ENCODE measurements around the gene DMRT2.

DMRT2 gene

GRCh38 chr9:1024112-1024511 lies 26.0 kb upstream of the DMRT2 start:
- TF ChIP-seq CTCF (IDR thresholded peaks at IDR 0.05; ENCODE audit: insufficient read depth, low read length, poor library complexity, severe bottlenecking): no peak
- H3K27me3 ChIP-seq (replicated peaks; ENCODE audit: control insufficient read depth, insufficient read depth, low read length): peaks cover 1% of the 10 kb centered on the region
- H3K4me3 ChIP-seq (replicated peaks; ENCODE audit: low read depth, low read length): no peak overlapping the region
- H3K36me3 ChIP-seq (ENCODE audit: control insufficient read depth, insufficient read depth, low read length): no peaks in the 10 kb centered on the region
- DNase-seq (ENCODE audit: extremely low read depth, insufficient read length): no peak

- peaks cover 1% of the 10 kb centered on the region for H3K27me3 ChIP-seq (replicated peaks; ENCODE audit: control insufficient read depth, insufficient read depth, low read length)
- no peaks in the 10 kb centered on the region for H3K36me3 ChIP-seq (ENCODE audit: control insufficient read depth, insufficient read depth, low read length)
- TF ChIP-seq CTCF (IDR thresholded peaks at IDR 0.05; ENCODE audit: insufficient read depth, low read length, poor library complexity, severe bottlenecking): no peak
- no peak for DNase-seq (ENCODE audit: extremely low read depth, insufficient read length)
- H3K4me3 ChIP-seq (replicated peaks; ENCODE audit: low read depth, low read length): no peak overlapping the region
Measured at GRCh38 chr9:1025131-1025530, 25.0 kb upstream of the DMRT2 start.

- no peak for DNase-seq (ENCODE audit: extremely low read depth, insufficient read length)
- no peak for TF ChIP-seq CTCF (IDR thresholded peaks at IDR 0.05; ENCODE audit: insufficient read depth, low read length, poor library complexity, severe bottlenecking)
- no peak overlapping the region for H3K4me3 ChIP-seq (replicated peaks; ENCODE audit: low read depth, low read length)
- H3K36me3 ChIP-seq (ENCODE audit: control insufficient read depth, insufficient read depth, low read length): no peaks in the 10 kb centered on the region
- H3K27me3 ChIP-seq (replicated peaks; ENCODE audit: control insufficient read depth, insufficient read depth, low read length): no peaks in the 10 kb centered on the region; the same call in 1 of the 2 replicates
Measured at GRCh38 chr9:1026219-1026618, 23.9 kb upstream of the DMRT2 start.

GRCh38 chr9:1028501-1029190 lies 21.5 kb upstream of the DMRT2 start:
- no peaks in the 10 kb centered on the region for H3K36me3 ChIP-seq (ENCODE audit: control insufficient read depth, insufficient read depth, low read length)
- no peak for DNase-seq (ENCODE audit: extremely low read depth, insufficient read length)
- H3K27me3 ChIP-seq (replicated peaks; ENCODE audit: control insufficient read depth, insufficient read depth, low read length): no peaks in the 10 kb centered on the region; the same call in 1 of the 2 replicates
- no peak for TF ChIP-seq CTCF (IDR thresholded peaks at IDR 0.05; ENCODE audit: insufficient read depth, low read length, poor library complexity, severe bottlenecking)
- no peak overlapping the region for H3K4me3 ChIP-seq (replicated peaks; ENCODE audit: low read depth, low read length)

- H3K4me3 ChIP-seq (replicated peaks; ENCODE audit: low read depth, low read length): no peak overlapping the region
- DNase-seq (ENCODE audit: extremely low read depth, insufficient read length): no peak
- H3K36me3 ChIP-seq (ENCODE audit: control insufficient read depth, insufficient read depth, low read length): no peaks in the 10 kb centered on the region
- no peaks in the 10 kb centered on the region for H3K27me3 ChIP-seq (replicated peaks; ENCODE audit: control insufficient read depth, insufficient read depth, low read length)
- no peak for TF ChIP-seq CTCF (IDR thresholded peaks at IDR 0.05; ENCODE audit: insufficient read depth, low read length, poor library complexity, severe bottlenecking)
Measured at GRCh38 chr9:1031951-1032601, 18.1 kb upstream of the DMRT2 start.
